DOHH2 (cell line): Measurements from ENCODE around the gene CCNL1.

Source experiments
- H3F3A ChIP-seq: fragments of 200-600 bp; sonication (generic), shearing (Covaris generic); 2 replicates; pipeline ENCODE4 v1.6.0; 2016; ENCODE audit warnings: antibody characterized with exemption, mild to moderate bottlenecking; ENCODE audit not compliant: control insufficient read depth, insufficient read depth
- H3K27ac ChIP-seq: fragments of 200-600 bp; sonication (generic); 2 replicates; pipeline ENCODE4 v1.5.1; 2014; ENCODE audit warnings: low read depth, mild to moderate bottlenecking, low read length, moderate library complexity
- H3K27me3 ChIP-seq: fragments of 200-600 bp; sonication (generic); 2 replicates; pipeline ENCODE4 v1.6.1; 2014; ENCODE audit warnings: mild to moderate bottlenecking, low read length, mixed read lengths; ENCODE audit not compliant: control insufficient read depth
- H3K36me3 ChIP-seq: fragments of 200-600 bp; sonication (generic); 2 replicates; pipeline ENCODE4 v1.6.1; 2014; ENCODE audit warnings: mild to moderate bottlenecking, low read length, moderate library complexity, mixed read lengths; ENCODE audit not compliant: control insufficient read depth
- H3K4me1 ChIP-seq: fragments of 200-600 bp; sonication (generic); 2 replicates; pipeline ENCODE4 v1.6.1; 2014; ENCODE audit warnings: mild to moderate bottlenecking, low read length, mixed read lengths; ENCODE audit not compliant: control insufficient read depth
- H3K4me2 ChIP-seq: fragments of 200-600 bp; sonication (generic); 2 replicates; pipeline ENCODE4 v1.6.0; 2014; ENCODE audit warnings: mild to moderate bottlenecking, low read length, moderate library complexity
- H3K4me3 ChIP-seq: fragments of 200-600 bp; sonication (generic); 2 replicates; pipeline ENCODE4 v1.5.1; 2014; ENCODE audit warnings: mild to moderate bottlenecking, low read length, mixed read lengths
- H3K79me2 ChIP-seq: fragments of 200-600 bp; sonication (generic); 2 replicates; pipeline ENCODE4 v1.6.1; 2014; ENCODE audit warnings: mild to moderate bottlenecking, low read length, mixed read lengths; ENCODE audit not compliant: control insufficient read depth
- H3K9me2 ChIP-seq: fragments of 200-600 bp; sonication (generic); replicated peaks from 2 replicates; pipeline ENCODE4 v1.6.1; 2014; ENCODE audit warnings: mild to moderate bottlenecking, low read length, mixed read lengths; ENCODE audit not compliant: control insufficient read depth
- H3K9me3 ChIP-seq: fragments of 200-600 bp; sonication (generic); 2 replicates; pipeline ENCODE4 v1.6.1; 2014; ENCODE audit warnings: antibody characterized with exemption, low read length, mixed read lengths; ENCODE audit not compliant: control insufficient read depth, insufficient read depth
- H4K20me1 ChIP-seq: fragments of 200-600 bp; sonication (generic); 2 replicates; pipeline ENCODE4 v1.6.0; 2014; ENCODE audit warnings: low read depth, mild to moderate bottlenecking, antibody characterized with exemption, low read length, moderate library complexity; ENCODE audit not compliant: control insufficient read depth, insufficient read depth
- CTCF ChIP-seq: fragments of 200-600 bp; sonication (generic); IDR thresholded peaks from one replicate; pipeline ENCODE4 v1.5.1; 2014; ENCODE audit warnings: antibody characterized with exemption, mild to moderate bottlenecking, low read depth, low read length; ENCODE audit not compliant: poor library complexity, severe bottlenecking
- EZH2phosphoT487 ChIP-seq: fragments of 200-600 bp; sonication (generic); IDR thresholded peaks from 2 replicates; pipeline ENCODE4 v1.6.1; 2017; ENCODE audit warnings: borderline replicate concordance, mild to moderate bottlenecking, antibody characterized with exemption, low read length, moderate library complexity, mixed read lengths

Gene CCNL1

GRCh38 chr3:157130467-157131251, 29.3 kb downstream of the CCNL1 start:
- H3F3A ChIP-seq: no peaks in the 10 kb centered on the region

GRCh38 chr3:157129803-157130466, 30.0 kb downstream of the CCNL1 start:
- H3K9me2 ChIP-seq: no peaks in the 10 kb centered on the region
- H3F3A ChIP-seq: no peaks in the 10 kb centered on the region
- no peaks in the 10 kb centered on the region for H3K36me3 ChIP-seq
- no peak overlapping the region for H3K27ac ChIP-seq
- H3K9me3 ChIP-seq: no peaks in the 10 kb centered on the region
- 0 out of 2 replicates have a peak overlapping the region, but pooled peaks have one; percentile 27 for H3K4me2 ChIP-seq
- H3K4me1 ChIP-seq: peaks cover 30% of the 10 kb centered on the region
- H4K20me1 ChIP-seq: no peaks in the 10 kb centered on the region
- H3K27me3 ChIP-seq: no peaks in the 10 kb centered on the region
- TF ChIP-seq CTCF: no peak
- no peak for TF ChIP-seq EZH2phosphoT487
- H3K4me3 ChIP-seq: no peak overlapping the region
- no peaks in the 10 kb centered on the region for H3K79me2 ChIP-seq

More at GRCh38 chr3:157130467-157131251, 29.3 kb downstream of the CCNL1 start:
- Histone ChIP-seq H3K4me2 (peak overlapping the region; percentile 27; the same call in 1 of the 2 replicates), H3K9me3 (no peaks in the 10 kb centered on the region), H4K20me1 (no peaks in the 10 kb centered on the region), H3K27ac (no peak overlapping the region), H3K4me3 (no peak overlapping the region), H3K79me2 (no peaks in the 10 kb centered on the region), H3K4me1 (peaks cover 30% of the 10 kb centered on the region), H3K36me3 (no peaks in the 10 kb centered on the region), H3K9me2 (no peaks in the 10 kb centered on the region), H3K27me3 (no peaks in the 10 kb centered on the region)
- peak; percentile 69 for TF ChIP-seq CTCF
- TF ChIP-seq EZH2phosphoT487: no peak

DNA sequence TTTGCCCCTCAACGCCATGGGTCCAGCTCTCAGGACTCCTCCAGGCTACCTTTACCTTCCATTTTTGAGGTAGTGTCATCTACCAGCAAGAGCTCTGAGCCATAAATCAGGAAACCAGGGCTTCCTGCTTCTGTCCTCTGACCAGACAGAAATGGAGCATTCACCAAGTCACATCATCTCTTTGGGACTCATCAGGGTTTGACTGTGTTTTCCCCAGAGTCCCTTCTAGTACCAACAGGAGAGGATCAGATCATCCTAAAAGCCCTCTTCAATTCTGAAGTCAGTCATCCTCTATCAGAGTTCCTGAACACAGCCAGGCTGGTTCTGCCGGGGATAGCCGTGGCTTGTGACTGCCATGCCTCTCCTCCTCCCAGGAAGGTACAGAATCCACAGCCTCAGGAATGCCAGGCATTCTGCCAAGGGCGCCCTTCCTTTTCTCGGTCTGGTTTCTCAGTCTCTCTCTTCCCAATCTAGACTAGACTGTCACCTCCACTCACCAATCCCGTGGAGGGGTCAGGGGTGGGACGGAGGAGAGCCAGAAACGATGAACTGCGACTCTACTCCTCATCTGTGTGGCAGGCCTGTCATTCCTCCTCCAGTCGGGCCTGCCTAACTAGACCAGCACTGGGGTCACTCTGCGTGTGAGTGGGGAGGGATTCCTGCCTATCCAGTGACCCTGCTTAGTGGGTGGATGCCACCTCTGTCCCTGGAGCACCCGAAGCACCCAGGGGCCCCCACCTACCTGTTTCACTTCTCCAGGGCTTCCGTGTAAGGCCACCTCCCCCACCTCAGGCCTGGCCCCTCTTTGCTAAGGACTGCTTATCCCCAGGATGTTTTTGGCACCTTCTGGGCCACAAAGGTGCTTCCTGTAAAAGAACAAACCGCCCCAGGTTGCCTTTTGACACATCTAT, 30.9 kb downstream of the CCNL1 start:
- no peak for TF ChIP-seq EZH2phosphoT487
- no peak for TF ChIP-seq CTCF
- no peaks in the 10 kb centered on the region for H3F3A ChIP-seq
- no peak overlapping the region for H3K27ac ChIP-seq
- H3K9me3 ChIP-seq: no peaks in the 10 kb centered on the region
- H4K20me1 ChIP-seq: no peaks in the 10 kb centered on the region
- no peak overlapping the region for H3K4me2 ChIP-seq
- H3K36me3 ChIP-seq: no peaks in the 10 kb centered on the region
- H3K4me1 ChIP-seq: peaks cover 30% of the 10 kb centered on the region
- no peaks in the 10 kb centered on the region for H3K9me2 ChIP-seq
- H3K27me3 ChIP-seq: no peaks in the 10 kb centered on the region
- H3K4me3 ChIP-seq: no peak overlapping the region
- no peaks in the 10 kb centered on the region for H3K79me2 ChIP-seq
